Thoracic aorta endothelial cell (primary cell): ENCODE results near the gene CRLF1. TPM values are rescaled to one million over a fixed set of nuclear protein-coding genes. Genes with fewer than 3 reads are reported as not detected.

ENCODE experiments used
- small RNA-seq: library from RNA; depleted of rRNA; stranded (forward); fragments of <200 nt; gene quantifications from one replicate; pipeline ENCODE3, GENCODE V24; 2012
- total RNA-seq: library from RNA; depleted of rRNA; stranded (reverse); fragments of >200 nt; gene quantifications from 2 replicates; pipeline ENCODE4 v1.2.3, GENCODE V29; 2012

Gene CRLF1, protein sequence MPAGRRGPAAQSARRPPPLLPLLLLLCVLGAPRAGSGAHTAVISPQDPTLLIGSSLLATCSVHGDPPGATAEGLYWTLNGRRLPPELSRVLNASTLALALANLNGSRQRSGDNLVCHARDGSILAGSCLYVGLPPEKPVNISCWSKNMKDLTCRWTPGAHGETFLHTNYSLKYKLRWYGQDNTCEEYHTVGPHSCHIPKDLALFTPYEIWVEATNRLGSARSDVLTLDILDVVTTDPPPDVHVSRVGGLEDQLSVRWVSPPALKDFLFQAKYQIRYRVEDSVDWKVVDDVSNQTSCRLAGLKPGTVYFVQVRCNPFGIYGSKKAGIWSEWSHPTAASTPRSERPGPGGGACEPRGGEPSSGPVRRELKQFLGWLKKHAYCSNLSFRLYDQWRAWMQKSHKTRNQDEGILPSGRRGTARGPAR
- 0.07 TPM in 1 of 2 replicates, not detected in the other for total RNA-seq

DNA sequence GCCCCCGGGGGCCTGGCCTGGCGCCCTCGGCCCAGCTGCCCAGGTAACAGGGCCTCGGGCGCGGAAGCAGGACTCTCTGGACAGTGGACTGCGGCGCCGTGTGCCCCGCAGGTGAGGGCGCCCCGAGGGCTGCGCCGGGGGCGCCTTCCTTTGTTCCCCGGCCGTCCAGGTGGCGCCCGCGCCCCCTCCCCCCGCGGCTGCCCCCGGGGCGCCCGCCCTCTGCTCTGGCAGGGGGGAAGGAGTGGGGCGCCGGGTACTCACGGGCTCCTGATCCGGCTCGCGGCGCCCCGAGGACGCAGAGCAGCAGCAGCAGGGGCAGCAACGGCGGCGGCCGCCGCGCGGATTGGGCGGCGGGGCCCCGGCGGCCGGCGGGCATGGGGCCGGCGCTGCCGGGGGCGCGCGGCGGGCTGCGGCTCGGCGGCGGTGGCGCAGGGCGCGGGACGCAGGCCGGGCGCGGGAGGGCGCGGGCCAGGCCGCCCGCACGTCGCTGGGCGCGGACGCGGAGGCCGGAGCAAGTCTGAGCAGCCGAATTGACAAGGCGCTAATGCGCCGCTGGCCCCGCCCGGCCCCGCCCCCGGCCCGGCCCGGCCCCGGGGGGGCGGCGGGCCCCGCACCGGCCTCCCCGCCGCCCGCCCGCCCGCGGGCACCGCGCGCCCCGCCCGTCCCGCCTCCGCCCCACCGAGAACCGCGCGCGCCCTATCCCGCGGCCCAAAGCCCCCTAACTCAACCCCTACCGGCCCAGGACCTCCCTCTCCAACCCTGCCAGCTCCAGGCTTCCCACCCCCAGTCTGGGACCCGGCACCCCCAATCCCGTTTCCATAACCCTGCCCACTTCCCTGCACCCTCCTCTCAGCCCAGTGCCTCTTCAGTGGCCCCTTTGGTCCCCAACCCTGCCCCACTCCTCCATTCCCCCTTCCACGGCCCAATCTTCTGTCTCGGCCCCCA lies at the start of gene CRLF1:
Gene CRLF1 (minus strand): TSS at position 519 of the 945 bp plus-strand sequence. CDS start 143 bp downstream, at position 376.

DNA sequence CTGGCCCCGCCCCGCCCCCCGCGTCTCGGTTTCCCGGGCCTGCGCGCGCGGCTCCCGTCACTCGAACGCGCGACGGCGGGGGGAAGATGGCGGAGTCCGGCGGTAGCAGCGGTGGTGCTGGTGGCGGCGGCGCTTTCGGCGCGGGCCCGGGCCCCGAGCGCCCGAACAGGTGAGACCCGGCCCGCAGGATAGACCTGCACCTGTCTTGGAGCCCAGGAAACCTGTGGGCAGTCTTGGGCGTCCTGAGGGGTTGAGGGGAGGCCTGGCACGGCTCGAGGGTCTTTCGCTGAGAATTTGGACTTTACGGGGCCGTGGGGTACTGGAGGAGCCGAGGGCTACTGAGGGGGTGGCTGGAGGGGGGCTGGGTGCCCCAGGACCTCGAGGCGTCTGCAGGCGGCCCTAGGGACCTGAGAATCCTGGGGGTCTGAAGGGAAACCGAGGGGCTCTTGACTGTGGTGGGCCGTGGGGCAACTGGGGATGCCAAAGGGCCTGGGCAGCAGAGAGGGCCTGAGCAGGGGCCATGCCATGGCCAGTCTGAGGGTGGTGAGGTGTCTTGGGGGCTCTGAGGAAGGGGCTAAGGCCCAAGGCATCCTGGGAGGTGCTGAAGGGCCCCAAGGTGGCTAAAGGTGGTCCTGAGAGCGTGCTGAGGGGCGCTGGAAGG lies 30.5 kb upstream of the CRLF1 start, which contains the start of gene KLHL26:
Gene KLHL26 (plus strand): TSS at position 60 of the 661 bp plus-strand sequence. CDS start 27 bp downstream, at position 87.

DNA sequence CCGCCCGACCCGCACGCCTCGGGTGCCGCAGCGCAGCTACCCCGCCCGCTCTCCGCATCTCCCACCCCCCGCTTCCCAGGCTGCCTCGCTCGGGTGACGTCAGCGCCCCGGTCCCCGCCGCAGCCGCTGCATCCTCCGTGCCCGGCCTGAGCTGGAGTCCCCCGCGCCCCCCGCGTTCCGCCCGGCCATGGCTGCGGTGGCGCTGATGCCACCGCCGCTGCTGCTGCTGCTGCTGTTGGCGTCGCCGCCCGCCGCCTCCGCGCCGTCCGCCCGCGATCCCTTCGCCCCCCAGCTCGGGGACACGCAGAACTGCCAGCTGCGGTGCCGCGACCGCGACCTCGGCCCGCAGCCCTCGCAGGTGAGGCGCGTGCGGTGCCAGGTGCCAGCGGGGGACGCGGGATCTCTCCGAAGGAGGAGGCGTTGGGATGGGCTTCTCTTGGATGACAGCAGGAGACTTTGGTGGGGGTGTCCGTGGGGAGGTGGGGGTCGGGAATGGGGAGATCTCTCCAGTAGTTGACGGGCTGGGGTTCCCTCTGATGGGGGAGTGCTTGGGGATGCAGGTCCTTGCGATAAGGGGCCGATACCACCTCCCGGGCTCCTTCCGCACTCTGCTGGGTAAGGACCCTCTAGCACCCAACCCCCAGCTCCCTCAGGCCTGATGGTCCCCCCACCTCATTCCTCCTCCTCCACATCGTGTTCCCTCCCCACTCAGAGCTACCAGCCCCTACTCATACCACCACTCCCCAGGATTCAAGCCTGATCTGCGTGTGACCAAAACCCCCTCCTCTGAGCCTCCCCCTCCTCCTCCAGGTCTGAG lies 6.4 kb upstream of the CRLF1 start, which contains the start of gene TMEM59L:
Gene TMEM59L (plus strand): TSS at position 99 of the 817 bp plus-strand sequence. CDS start 89 bp downstream, at position 188.

DNA sequence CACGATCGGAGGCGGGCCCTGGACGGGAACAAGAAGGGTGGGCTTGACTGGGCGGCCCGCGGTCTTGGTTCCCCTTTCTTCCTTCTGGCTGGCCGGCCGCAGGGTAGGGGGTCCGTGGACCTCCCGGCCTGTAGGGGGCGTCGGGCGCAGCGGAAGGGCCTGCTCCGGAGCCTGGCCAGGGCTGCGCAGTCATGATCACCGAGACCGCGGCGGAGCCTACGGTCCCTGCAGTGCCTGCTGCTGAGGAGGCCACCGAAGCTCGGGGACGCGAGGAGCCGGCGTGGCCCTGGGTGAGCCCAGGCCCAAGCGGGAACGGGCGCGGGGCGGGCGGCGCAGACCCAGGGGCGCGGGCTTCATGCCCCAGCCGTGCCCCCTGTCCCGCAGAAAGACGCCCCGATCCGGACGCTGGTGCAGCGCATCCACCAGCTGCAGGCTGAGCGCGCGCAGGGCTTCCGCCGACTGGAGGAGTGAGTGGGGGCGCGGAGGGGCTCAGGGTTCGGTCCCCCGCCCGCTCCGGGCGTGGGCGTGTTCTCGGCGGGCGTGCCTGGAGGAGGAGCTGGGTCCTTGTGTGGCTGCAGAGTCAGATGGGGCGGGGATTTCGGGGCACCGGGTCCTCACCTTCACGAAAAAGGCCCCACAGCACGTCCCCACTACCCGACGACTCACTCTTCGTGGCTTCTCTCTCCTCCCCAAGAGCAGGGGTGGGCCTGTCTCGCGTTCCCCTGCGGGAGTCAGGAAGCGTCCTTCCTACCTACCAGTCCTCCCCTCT lies 17.8 kb downstream of the CRLF1 start, which contains the start of gene REX1BD:
Gene REX1BD (plus strand): TSS at position 188 of the 769 bp plus-strand sequence. CDS start 4 bp downstream, at position 192.

DNA sequence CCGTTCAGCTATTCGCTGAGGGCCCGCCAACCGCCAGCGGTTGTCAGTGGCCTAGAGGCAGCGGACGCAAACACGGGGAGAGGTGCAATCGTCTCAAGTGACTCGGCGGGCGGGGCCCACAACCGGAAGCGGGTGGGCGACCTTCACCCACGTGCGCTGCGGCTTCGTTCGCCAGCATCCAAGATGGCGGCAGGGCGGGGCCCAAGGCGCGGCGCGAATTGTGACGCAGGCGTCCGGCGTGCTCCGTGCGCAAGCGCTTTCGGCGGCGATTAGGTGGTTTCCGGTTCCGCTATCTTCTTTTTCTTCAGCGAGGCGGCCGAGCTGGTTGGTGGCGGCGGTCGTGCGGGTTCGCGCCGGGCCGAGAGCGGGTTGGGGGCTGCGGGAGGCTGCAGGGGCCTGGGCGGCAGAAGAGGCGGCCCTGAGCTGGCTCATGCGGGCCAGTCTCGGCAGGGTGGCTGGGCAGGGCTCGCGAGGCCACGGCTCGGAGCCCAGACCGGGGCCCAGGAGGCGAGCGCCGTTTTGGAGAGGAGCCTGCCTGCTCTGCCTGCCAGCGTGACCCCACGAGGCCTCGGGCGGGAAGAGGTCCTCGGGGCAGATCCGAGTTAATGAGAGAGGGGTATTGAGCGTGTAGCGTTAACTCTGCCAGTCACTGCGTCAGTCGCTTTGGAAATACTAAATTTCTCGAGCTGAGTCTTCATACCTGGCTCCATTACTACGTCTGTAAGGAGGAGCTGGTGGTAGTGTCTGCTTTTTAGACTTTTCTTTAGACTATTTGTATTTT lies 34.8 kb downstream of the CRLF1 start, which contains the start of gene UBA52:
Gene UBA52 (plus strand): TSS at position 294 of the 781 bp plus-strand sequence. CDS start 1,444 bp downstream, outside the sequence.

GRCh38 chr19:18557411-18558201 lies 49.0 kb downstream of the CRLF1 start, which contains the start of gene KXD1:
Gene KXD1 (plus strand): TSS chr19:18557870. CDS start chr19:18562057, 4,187 bp downstream.

Small RNA genes lying within 50 kb of the gene (small RNA-seq; reads per million reads assigned to genes)
- gene RN7SL155P: not detected

Other genes with a start within 250 kb of the CRLF1 start
- 103 and 114 TPM in 2 replicates for gene GDF15, start 220.6 kb downstream of the CRLF1 start, total RNA-seq
- gene LRRC25, start 209.2 kb downstream of the CRLF1 start, total RNA-seq: not detected in 2 replicates
- 82.0 and 110 TPM in 2 replicates for gene SSBP4, start 187.4 kb downstream of the CRLF1 start, total RNA-seq
- gene ISYNA1, start 168.7 kb downstream of the CRLF1 start, total RNA-seq: 24.1 and 24.6 TPM in 2 replicates
- 10.6 and 16.2 TPM in 2 replicates for gene ELL, start 84.7 kb downstream of the CRLF1 start, total RNA-seq
- 115 and 131 TPM in 2 replicates for gene FKBP8, start 63.2 kb downstream of the CRLF1 start, total RNA-seq
- 88.6 and 99.8 TPM in 2 replicates for gene KXD1, start 48.9 kb downstream of the CRLF1 start, total RNA-seq
- gene UBA52, start 34.9 kb downstream of the CRLF1 start, total RNA-seq: 567 and 715 TPM in 2 replicates
- 43.6 and 49.3 TPM in 2 replicates for gene REX1BD, start 18.0 kb downstream of the CRLF1 start, total RNA-seq
- 0.13 and 0.14 TPM in 2 replicates for gene TMEM59L, start 6.1 kb upstream of the CRLF1 start, total RNA-seq
- 3.5 and 4.5 TPM in 2 replicates for gene KLHL26, start 30.2 kb upstream of the CRLF1 start, total RNA-seq
- gene CRTC1, start 76.9 kb upstream of the CRLF1 start, total RNA-seq: 1.2 and 1.9 TPM in 2 replicates
- 0.13 TPM in 1 of 2 replicates, not detected in the other for gene COMP, start 184.5 kb upstream of the CRLF1 start, total RNA-seq
- gene UPF1, start 225.2 kb upstream of the CRLF1 start, total RNA-seq: 59.8 and 78.9 TPM in 2 replicates